ENCODE data around the gene RBM48. TPM values are rescaled to one million over a fixed set of nuclear protein-coding genes. Genes with fewer than 3 reads are reported as not detected.
"Not testable (repeated sequence)": the region's sequence is repeated elsewhere in the genome, so short reads cannot be mapped to it uniquely, and the experiment has no call there.

RBM48 gene
- total RNA-seq, result 4.9 TPM

DNA sequence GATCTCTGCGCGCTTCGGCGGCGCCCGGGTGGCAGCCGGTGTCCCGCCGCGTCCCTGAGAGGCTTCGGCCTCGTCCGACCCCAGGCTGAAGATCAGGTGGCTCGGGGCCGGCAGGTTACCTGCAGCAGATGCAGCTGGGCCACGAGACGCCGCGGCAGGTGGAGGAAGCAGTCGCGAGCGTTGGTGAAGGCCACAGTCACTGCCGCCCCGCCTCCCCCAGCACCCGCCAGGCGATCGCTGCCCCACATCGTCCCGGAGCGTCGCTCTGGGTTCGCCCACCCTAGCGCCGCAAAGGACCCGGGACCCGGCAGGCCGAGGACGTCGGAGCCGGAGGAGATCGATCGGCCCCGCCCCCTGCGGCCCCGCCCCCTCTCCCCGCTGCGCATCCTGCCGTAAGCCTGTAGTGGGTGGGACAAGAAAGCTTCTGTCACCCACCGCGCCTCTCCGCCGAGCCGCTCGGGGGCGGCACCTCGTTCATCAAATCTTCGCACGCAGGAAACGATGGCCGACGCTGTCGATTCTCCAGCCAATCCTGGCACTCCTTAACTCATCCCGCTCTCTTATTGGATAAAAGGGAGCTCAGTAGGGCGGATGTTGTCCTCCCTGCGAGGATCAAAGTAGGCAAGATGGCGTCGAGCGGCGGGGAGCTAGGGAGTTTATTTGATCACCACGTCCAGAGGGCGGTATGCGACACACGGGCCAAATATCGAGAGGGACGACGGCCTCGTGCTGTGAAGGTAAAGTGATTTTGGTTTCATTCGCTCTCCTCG lies at the start of gene RBM48, which contains the start of gene PEX1:
RBM48 (plus strand) TSS at position 608 of the 770 bp plus-strand sequence; CDS start at position 627, 19 bp downstream.
PEX1 (minus strand) TSS at position 333 of the 770 bp plus-strand sequence; CDS start at position 248, 85 bp downstream.
- peak; percentile 97 for ATAC-seq

DNA sequence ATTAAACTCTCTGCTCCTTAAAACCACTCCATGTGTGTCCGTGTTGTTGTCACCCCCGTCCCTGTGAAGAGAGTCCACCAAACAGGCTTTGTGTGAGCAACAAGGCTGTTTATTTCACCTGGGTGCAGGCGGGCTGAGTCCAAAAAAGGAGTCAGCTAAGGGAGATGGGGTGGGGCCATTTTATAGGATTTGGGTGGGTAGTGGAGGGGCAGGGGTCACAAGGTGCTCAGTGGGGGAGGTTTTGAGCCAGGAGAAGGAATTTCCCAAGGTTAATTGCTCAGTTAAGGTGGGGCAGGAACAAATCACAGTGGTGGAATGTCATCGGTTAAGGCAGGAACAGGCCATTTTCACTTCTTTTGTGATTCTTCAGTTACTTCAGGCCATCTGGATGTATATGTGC lies 49.4 kb upstream of the RBM48 start:
- ATAC-seq; DNase-seq (ENCODE audit: low spot score): not testable (repeated sequence)

More for the DNA sequence above, at the start of gene RBM48, which contains the start of gene PEX1:
- DNase-seq (ENCODE audit: low spot score), result peak; percentile 98

DNA sequence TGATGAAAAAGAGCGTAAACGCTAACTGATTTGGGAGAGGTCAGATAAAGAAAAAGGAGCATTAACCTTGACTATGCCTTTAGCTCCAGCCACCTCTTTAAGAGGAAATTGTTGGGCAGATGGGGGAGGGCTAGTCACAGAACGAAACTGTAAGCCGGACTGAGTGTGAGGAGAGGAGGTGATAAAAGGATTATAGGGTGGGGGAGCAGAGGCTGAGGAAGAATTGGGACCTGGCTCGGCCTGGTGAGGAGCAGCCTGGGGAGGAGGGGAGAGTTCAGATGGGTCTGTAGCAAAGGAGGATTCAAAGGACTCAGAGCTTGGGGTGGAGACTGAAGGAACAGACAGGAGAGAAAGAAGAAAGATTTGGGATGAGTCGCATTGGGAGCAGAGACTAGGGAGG lies 45.0 kb upstream of the RBM48 start:
- not testable (repeated sequence) for DNase-seq (ENCODE audit: low spot score); ATAC-seq

- not testable (repeated sequence) for DNase-seq (ENCODE audit: low spot score); ATAC-seq
Observed at GRCh38 chr7:92484226-92484625, 44.4 kb upstream of the RBM48 start.

DNA sequence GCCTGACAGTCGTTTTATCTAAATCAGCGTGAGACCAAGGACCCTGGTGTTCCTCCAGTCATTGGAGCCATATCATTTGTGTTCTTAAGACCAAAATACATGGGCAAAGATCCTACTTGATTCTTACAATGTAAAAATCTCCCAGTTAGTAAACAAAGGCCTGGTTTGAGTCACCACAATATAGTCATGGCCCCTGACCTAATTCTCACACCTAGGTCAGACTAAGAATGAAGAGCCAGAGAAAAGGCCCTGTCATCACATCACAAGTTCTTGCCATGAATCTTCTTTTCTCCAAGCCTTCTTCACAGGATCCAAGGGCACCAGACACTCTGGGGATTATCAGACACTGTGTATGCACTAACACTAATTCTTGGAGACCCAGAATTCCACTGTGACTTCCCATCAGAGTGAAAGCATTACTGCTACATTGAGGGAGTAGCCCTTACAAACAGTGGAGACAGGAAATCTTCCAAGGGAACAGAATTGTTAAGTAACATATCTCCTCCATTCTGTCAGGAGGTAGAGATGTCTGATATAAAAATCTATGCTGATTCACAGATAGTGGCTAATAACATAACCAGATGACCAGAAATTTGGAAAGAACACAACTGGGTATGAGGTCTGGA lies 43.2 kb upstream of the RBM48 start:
- ATAC-seq, result no peak

DNA sequence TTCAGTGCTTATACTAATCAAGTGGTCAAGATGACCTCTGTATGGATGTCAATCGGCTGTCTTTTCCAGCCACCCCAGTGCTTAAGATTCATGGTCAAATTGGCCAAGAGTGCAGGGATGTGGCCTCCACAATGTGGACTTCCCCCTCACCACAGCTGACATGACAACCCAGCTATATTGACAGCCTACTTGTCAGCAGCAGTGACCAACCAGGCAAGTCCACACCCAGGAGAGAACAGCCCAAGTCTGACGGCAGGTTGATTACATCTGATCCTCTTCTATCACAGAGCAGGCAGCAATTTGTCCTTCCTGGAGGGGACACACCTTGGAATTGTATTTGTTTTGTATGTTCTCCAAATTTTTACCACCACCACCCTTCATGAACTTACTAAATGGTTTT lies 42.6 kb upstream of the RBM48 start:
- DNase-seq (ENCODE audit: low spot score) (no peak), ATAC-seq (no peak)

More for the DNA sequence above, 43.2 kb upstream of the RBM48 start:
- no peak for DNase-seq (ENCODE audit: low spot score)

- ATAC-seq (no peak), DNase-seq (ENCODE audit: low spot score) (no peak)
Observed at GRCh38 chr7:92487804-92488203, 40.8 kb upstream of the RBM48 start.

DNA sequence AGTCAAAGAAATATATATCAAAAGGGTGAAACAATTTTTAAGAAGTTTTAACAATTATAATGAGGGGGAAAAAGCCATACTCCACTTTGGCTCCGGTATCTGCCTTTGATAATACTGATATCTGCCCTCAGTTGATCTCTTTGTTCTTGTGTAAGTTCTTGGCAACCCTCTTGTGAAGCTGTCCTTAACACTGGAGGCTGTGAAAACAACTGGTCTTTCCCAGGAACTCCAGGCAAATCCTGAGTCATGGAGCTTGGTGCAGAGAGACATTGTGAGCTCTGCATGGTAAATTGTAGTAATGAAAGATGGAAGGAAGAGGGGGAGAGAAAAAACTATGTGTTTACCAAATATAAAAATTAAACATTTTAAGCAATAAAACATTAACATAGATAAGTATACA lies 39.0 kb upstream of the RBM48 start:
- DNase-seq (ENCODE audit: low spot score) (no peak), ATAC-seq (peak; percentile 84)

GRCh38 chr7:92496876-92497275 lies 31.7 kb upstream of the RBM48 start:
- DNase-seq (ENCODE audit: low spot score) (no peak), ATAC-seq (no peak)

DNA sequence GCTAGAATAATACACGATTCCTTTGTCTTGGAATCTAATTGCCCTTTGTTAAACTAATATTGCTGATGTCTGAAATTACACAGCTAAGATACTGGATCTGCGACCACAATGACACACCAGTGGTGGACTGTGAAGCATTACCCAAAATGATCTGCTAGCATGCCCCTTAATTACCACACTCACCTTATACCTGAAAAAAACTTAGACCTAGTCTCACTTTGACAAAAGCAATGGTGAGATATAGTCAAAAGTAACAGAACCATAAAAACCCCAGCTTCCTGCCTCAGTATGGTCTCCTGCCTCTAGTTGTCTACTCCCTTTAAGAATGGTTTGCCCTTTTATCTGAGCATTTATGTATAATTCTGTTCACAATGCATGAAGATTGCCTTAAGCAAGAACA lies 30.0 kb upstream of the RBM48 start:
- DNase-seq (ENCODE audit: low spot score), result no peak

DNA sequence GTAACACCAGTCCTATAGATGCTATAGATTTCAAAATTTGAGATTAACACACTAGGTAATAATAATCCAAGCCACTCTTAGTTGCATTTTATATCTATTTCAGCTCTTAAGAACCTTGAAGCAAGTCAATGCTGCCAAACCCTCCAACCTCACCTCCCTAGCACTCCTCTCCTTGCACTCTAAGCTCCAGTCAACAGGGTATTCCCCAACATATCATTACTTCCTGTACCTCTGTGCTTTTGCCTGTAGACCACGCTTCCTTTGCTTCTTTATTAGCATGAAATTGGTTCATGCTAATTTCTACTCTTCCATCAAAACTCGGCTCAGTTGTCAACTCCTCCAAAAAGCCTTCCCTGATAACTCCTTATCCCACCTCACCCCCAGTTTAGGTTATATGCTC lies 24.8 kb upstream of the RBM48 start:
- DNase-seq (ENCODE audit: low spot score) (no peak), ATAC-seq (no peak)

More for the DNA sequence above, 30.0 kb upstream of the RBM48 start:
- no peak for ATAC-seq

GRCh38 chr7:92504563-92504962 lies 24.0 kb upstream of the RBM48 start:
- ATAC-seq, result no peak
- no peak for DNase-seq (ENCODE audit: low spot score)

DNA sequence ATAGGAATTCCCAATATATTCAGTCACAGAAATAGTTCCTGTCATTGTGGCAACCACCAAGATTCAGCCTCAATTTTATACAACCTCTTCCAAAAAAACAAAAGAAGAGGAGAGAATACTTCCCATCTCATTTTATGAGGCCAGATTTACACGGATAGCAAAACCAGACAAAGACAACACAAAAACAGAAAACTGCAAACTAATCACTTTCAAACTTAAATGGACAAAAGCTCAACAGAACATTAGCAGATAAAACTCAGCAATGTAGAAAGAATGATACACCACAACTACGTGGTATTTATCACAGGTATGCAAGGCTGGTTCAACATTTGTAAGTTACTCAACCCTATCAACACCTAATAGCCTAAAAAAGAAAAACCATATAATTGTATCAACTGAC lies 22.2 kb upstream of the RBM48 start:
- DNase-seq (ENCODE audit: low spot score), result no peak
- ATAC-seq, result no peak

- ATAC-seq (no peak), DNase-seq (ENCODE audit: low spot score) (no peak)
Observed at GRCh38 chr7:92508946-92509345, 19.6 kb upstream of the RBM48 start.

DNA sequence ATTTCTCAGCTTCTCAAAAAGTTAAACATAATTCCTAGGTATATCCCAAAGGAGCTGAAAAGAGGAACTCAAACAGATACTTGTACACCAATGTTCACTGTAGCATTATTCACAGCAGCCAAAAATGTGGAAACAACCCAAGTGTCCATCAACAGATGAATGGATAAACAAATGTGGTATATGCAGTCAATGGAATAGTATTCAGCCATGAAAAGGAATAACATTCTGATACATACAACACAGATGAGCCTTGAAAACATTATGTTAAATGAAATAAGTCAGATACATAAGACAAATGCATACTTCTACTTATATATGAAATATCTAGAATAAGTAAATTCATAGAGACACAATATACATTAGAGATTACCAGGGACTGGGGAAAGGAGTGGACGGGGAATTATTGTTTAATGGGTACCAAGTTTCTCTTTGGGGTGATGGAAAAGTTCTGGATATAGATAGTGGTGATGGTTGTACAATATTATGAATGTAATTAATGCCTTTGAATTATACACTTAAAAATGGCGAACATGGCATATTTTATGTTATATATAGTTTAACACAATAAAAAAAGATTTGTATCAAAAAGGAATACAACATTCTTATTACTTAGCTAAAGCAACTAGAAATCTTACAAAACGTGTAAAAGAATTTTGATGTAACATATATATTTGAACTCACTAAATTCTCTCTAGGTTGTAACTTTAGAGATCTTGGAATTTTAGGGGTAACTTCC lies 15.3 kb upstream of the RBM48 start:
- DNase-seq (ENCODE audit: low spot score) (no peak), ATAC-seq (no peak)

- DNase-seq (ENCODE audit: low spot score), result no peak
- no peak for ATAC-seq
Observed at GRCh38 chr7:92517631-92518030, 11.0 kb upstream of the RBM48 start.

DNA sequence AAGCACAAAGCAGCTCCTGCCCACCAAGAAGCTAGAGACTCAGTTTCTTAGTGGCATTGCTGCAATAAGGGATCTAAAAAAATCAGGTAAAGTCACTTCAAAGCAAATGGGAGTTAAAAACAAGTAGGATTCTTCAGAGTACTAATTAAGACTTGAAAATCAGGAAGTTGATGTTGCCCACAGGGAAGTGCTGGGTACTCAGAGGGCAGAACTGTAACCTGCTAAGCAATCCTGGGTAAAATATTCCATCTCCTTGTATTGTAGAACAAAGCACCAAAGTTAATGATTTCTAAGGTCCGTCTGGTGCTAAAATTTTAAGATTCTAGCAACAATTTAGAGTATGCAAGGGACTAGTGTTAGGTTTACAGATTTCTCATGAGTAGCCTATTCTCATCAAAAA lies 8.6 kb upstream of the RBM48 start:
- ATAC-seq, result no peak
- no peak for DNase-seq (ENCODE audit: low spot score)

DNA sequence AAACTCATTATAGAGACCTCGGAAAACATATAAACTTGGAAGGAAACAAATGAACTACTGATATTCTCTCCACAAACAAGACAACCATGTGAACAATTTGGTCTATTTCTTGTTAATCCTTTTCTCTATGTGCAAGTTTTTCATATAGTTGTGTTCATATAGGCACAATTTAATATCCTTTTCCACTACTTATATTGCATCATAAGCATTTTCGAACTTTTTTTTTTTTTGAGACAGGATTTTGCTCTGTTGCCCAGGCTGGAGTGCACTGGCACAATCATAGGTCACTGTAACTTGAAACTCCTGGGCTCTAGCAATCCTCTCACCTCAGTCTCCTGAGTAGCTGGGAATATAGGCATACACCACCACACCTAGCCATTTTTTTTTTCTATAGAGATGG lies 5.5 kb upstream of the RBM48 start:
- no peak for DNase-seq (ENCODE audit: low spot score)

GRCh38 chr7:92527300-92528187 lies 1.1 kb upstream of the RBM48 start:
- ATAC-seq, result peak; percentile 50

More for the DNA sequence above, 5.5 kb upstream of the RBM48 start:
- no peak for ATAC-seq

GRCh38 chr7:92528958-92529264 lies 316 bp downstream of the RBM48 start:
- no peak for ATAC-seq
- no peak for DNase-seq (ENCODE audit: low spot score)

More at GRCh38 chr7:92527300-92528187, 1.1 kb upstream of the RBM48 start:
- DNase-seq (ENCODE audit: low spot score), result peak; percentile 53

GRCh38 chr7:92534572-92534971 lies 6.0 kb downstream of the RBM48 start:
- DNase-seq (ENCODE audit: low spot score) (no peak), ATAC-seq (no peak)

Data from left lobe of liver (tissue), 2 donors.